AG10803 (cell line): ENCODE data around the gene HOXD10.

Experiments used
- DNase-seq: peaks from one replicate; pipeline ENCODE4 v3.0.0; 2010; ENCODE audit warnings: low read depth
- H3K4me3 ChIP-seq: 2 replicates; pipeline ENCODE4 v1.5.1; 2011; ENCODE audit warnings: mild to moderate bottlenecking, low read length, control low read depth
- TF ChIP-seq, protein P1 (sequence below): conservative IDR thresholded peaks from 2 replicates; pipeline ENCODE4 v1.5.1; 2011; ENCODE audit warnings: mild to moderate bottlenecking, low read length, control low read depth, inconsistent platforms

HOXD10 gene

DNA sequence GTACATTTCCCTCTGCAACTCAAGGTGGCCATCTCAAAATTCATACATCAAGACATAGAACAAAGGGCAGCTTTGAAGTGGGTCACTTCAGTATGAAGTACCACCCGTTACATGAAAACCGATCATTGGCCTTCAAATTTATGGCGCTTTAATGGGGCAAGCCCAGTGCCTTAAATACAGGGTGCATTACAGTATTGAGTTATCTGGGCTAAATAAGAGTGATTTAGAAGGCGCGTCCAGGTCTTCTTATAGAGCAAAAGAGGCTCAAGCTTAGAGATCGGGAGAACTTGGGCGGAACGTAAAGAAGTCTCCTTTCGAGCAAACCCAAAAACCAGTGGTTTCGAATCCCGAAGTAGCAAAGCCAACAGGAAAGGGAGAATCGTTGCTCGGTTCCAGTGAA lies 47.6 kb downstream of the HOXD10 start:
- no peak overlapping the region for H3K4me3 ChIP-seq
- no peak for DNase-seq
- TF ChIP-seq, protein P1, sequence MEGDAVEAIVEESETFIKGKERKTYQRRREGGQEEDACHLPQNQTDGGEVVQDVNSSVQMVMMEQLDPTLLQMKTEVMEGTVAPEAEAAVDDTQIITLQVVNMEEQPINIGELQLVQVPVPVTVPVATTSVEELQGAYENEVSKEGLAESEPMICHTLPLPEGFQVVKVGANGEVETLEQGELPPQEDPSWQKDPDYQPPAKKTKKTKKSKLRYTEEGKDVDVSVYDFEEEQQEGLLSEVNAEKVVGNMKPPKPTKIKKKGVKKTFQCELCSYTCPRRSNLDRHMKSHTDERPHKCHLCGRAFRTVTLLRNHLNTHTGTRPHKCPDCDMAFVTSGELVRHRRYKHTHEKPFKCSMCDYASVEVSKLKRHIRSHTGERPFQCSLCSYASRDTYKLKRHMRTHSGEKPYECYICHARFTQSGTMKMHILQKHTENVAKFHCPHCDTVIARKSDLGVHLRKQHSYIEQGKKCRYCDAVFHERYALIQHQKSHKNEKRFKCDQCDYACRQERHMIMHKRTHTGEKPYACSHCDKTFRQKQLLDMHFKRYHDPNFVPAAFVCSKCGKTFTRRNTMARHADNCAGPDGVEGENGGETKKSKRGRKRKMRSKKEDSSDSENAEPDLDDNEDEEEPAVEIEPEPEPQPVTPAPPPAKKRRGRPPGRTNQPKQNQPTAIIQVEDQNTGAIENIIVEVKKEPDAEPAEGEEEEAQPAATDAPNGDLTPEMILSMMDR: no peak

- TF ChIP-seq, protein P1: no peak
- DNase-seq: no peak
- H3K4me3 ChIP-seq: no peak overlapping the region
Measured at GRCh38 chr2:176164611-176165369, 48.2 kb downstream of the HOXD10 start.

GRCh38 chr2:176165370-176166050 lies 48.9 kb downstream of the HOXD10 start:
- no peak for DNase-seq
- H3K4me3 ChIP-seq: no peak overlapping the region
- TF ChIP-seq, protein P1: no peak

- H3K4me3 ChIP-seq: no peak overlapping the region
- DNase-seq: no peak
- TF ChIP-seq, protein P1: no peak
Measured at GRCh38 chr2:176166272-176166671, 49.7 kb downstream of the HOXD10 start.

GRCh38 chr2:176167398-176167797 lies 50.8 kb downstream of the HOXD10 start:
- DNase-seq: peak; percentile 42
- TF ChIP-seq, protein P1: no peak
- H3K4me3 ChIP-seq: no peak overlapping the region

DNA sequence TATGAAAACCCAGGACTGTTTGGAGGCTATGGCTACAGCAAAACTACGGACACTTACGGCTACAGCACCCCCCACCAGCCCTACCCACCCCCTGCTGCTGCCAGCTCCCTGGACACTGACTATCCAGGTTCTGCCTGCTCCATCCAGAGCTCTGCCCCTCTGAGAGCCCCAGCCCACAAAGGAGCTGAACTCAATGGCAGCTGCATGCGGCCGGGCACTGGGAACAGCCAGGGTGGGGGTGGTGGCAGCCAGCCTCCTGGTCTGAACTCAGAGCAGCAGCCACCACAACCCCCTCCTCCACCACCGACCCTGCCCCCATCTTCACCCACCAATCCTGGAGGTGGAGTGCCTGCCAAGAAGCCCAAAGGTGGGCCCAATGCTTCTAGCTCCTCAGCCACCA lies 52.6 kb downstream of the HOXD10 start:
- no peak overlapping the region for H3K4me3 ChIP-seq
- TF ChIP-seq, protein P1: no peak
- no peak for DNase-seq
